Ovary (tissue), 3 donors: ENCODE results near the gene CYB561A3.

Experiments
- CTCF ChIP-seq, 3 donors: fragments of 450-650 bp in 2 of 3; fragments of 200-600 bp in 1 of 3; IDR thresholded peaks; one replicate each; pipeline versions ENCODE4 v1.5.1 to v1.8.0; 2016 to 2022; ENCODE audit warnings: antibody characterized with exemption in 3 of 3, mild to moderate bottlenecking in 1 of 3
- EP300 ChIP-seq: sonication (generic); formaldehyde crosslinking; IDR thresholded peaks from one replicate; pipeline ENCODE4 v1.6.1; 2017; ENCODE audit warnings: antibody characterized with exemption
- POLR2A ChIP-seq: fragments of 450-650 bp; IDR thresholded peaks from one replicate; pipeline ENCODE4 v1.6.1; 2017; ENCODE audit warnings: antibody characterized with exemption, mild to moderate bottlenecking, moderate library complexity
- donor health status: DM: no; HTN: no; CAD: no.

GRCh38 chr11:61368646-61369045 lies 7.0 kb upstream of the CYB561A3 start:
- no peak for TF ChIP-seq CTCF (IDR thresholded peaks at IDR 0.05)
- no peak for TF ChIP-seq POLR2A
- TF ChIP-seq EP300, result no peak
